MCF 10A (cell line): Measurements from ENCODE around the gene LPO. TPM values are rescaled to one million over a fixed set of nuclear protein-coding genes. Genes with fewer than 3 reads are reported as not detected.

ENCODE experiments used
- BruUV-seq: library from RNA; stranded (reverse); fragments of 400-500 nt; replicated peaks from 2 replicates; lab custom pipeline; 2021; lab: Mats Ljungman, UMichigan
- CTCF ChIA-PET: fragments of 300-600 bp; sonication (Branson Sonifier 250); formaldehyde crosslinking; extraction: SDS; loops from one replicate; lab custom pipeline; 2021; ENCODE audit warnings: antibody characterized with exemption, inconsistent platforms; lab: Yijun Ruan, JAX
- POLR2A ChIA-PET: fragments of 300-600, 350-650 bp; sonication (Branson Sonifier 250); formaldehyde crosslinking; extraction: SDS; loops from one replicate; lab custom pipeline; 2020; ENCODE audit warnings: antibody characterized with exemption, inconsistent platforms; lab: Yijun Ruan, JAX
- DNase-seq: peaks from one replicate; pipeline ENCODE4 v3.0.0-alpha.2; 2018; ENCODE audit not compliant: unreplicated experiment
- H3K27ac Mint-ChIP-seq: one replicate; pipeline ENCODE4 v1.8.0; 2022; ENCODE audit warnings: mild to moderate bottlenecking, low read depth, mixed read lengths; ENCODE audit not compliant: unreplicated experiment
- H3K27me3 Mint-ChIP-seq: one replicate; pipeline ENCODE4 v1.8.0; 2022; ENCODE audit warnings: mixed read lengths; ENCODE audit not compliant: insufficient read depth, unreplicated experiment
- H3K36me3 Mint-ChIP-seq: one replicate; pipeline ENCODE4 v1.8.0; 2022; ENCODE audit warnings: mild to moderate bottlenecking, moderate library complexity, mixed read lengths; ENCODE audit not compliant: insufficient read depth, unreplicated experiment
- H3K4me1 Mint-ChIP-seq: one replicate; pipeline ENCODE4 v1.8.0; 2022; ENCODE audit warnings: mixed read lengths; ENCODE audit not compliant: insufficient read depth, unreplicated experiment
- H3K4me3 Mint-ChIP-seq: one replicate; pipeline ENCODE4 v1.8.0; 2022; ENCODE audit warnings: mild to moderate bottlenecking, moderate library complexity, mixed read lengths; ENCODE audit not compliant: unreplicated experiment
- H3K9me3 Mint-ChIP-seq: one replicate; pipeline ENCODE4 v1.8.0; 2022; ENCODE audit warnings: mixed read lengths; ENCODE audit not compliant: unreplicated experiment
- CTCF ChIP-seq: fragments of 200-600 bp; IDR thresholded peaks from one replicate; pipeline ENCODE4 v1.8.0; 2022; ENCODE audit warnings: antibody characterized with exemption, mild to moderate bottlenecking; ENCODE audit not compliant: unreplicated experiment
- intact Hi-C: fragments of 100-400 bp; cut with micrococcal nuclease; formaldehyde crosslinking; loops from 2 replicates; pipeline ENCODE4 v1.14.1; 2022
- total RNA-seq: library from RNA; stranded (reverse); gene quantifications from 2 replicates; pipeline ENCODE4 v1.2.3, GENCODE V29; 2022

LPO gene
- total RNA-seq, 1 experiment from 2014 or later, result not detected

GRCh38 chr17:58275417-58275816 lies 37.0 kb downstream of the LPO start:
- no TSS peak for BruUV-seq
- no peaks in the 10 kb centered on the region for H3K4me1 Mint-ChIP-seq
- ChIA-PET CTCF (interaction anchor here (0.6 kb wide), 1 partner anchor 652 kb away, joined by 3 read pairs; no protein-coding TSS in a partner anchor), POLR2A (no interaction called here)
- DNase-seq, result no peak
- no peaks in the 10 kb centered on the region for H3K9me3 Mint-ChIP-seq
- no peak overlapping the region for H3K27ac Mint-ChIP-seq
- no peak overlapping the region for H3K4me3 Mint-ChIP-seq
- no peak for TF ChIP-seq CTCF
- intact Hi-C loops, result no loop called here
- H3K27me3 Mint-ChIP-seq, result peaks cover 31% of the 10 kb centered on the region
- no peaks in the 10 kb centered on the region for H3K36me3 Mint-ChIP-seq

GRCh38 chr17:58276423-58276822 lies 38.0 kb downstream of the LPO start:
- ChIA-PET CTCF (no interaction called here), POLR2A (interaction anchor here (0.6 kb wide), 1 partner anchor 141 kb away, joined by 6 read pairs; no protein-coding TSS in a partner anchor)
- no peak overlapping the region for H3K27ac Mint-ChIP-seq
- intact Hi-C loops, result no loop called here
- no peaks in the 10 kb centered on the region for H3K9me3 Mint-ChIP-seq
- no peaks in the 10 kb centered on the region for H3K36me3 Mint-ChIP-seq
- BruUV-seq, result no TSS peak
- H3K4me3 Mint-ChIP-seq, result no peak overlapping the region
- H3K4me1 Mint-ChIP-seq, result no peaks in the 10 kb centered on the region
- H3K27me3 Mint-ChIP-seq, result peaks cover 35% of the 10 kb centered on the region
- TF ChIP-seq CTCF, result no peak
- DNase-seq, result no peak

GRCh38 chr17:58277107-58277801 lies 38.9 kb downstream of the LPO start:
- no peaks in the 10 kb centered on the region for H3K9me3 Mint-ChIP-seq
- H3K27me3 Mint-ChIP-seq, result peaks cover 35% of the 10 kb centered on the region
- H3K27ac Mint-ChIP-seq, result no peak overlapping the region
- H3K4me3 Mint-ChIP-seq, result no peak overlapping the region
- ChIA-PET CTCF (interaction anchor here (0.6 kb wide), 1 partner anchor 10 kb away, joined by 3 read pairs; no protein-coding TSS in a partner anchor), POLR2A (no interaction called here)
- peak; percentile 9 for DNase-seq
- intact Hi-C loops, result no loop called here
- TF ChIP-seq CTCF, result no peak
- H3K4me1 Mint-ChIP-seq, result no peaks in the 10 kb centered on the region
- BruUV-seq, result no TSS peak
- H3K36me3 Mint-ChIP-seq, result no peaks in the 10 kb centered on the region

GRCh38 chr17:58277802-58278595 lies 39.6 kb downstream of the LPO start:
- TF ChIP-seq CTCF, result no peak
- H3K27me3 Mint-ChIP-seq, result peaks cover 35% of the 10 kb centered on the region
- H3K27ac Mint-ChIP-seq, result no peak overlapping the region
- H3K4me3 Mint-ChIP-seq, result no peak overlapping the region
- POLR2A ChIA-PET, result interaction anchor here (0.6 kb wide), 1 partner anchor 67 kb away, joined by 3 read pairs; no protein-coding TSS in a partner anchor
- H3K4me1 Mint-ChIP-seq, result no peaks in the 10 kb centered on the region
- no TSS peak for BruUV-seq
- no peak for DNase-seq
- intact Hi-C loops, result no loop called here
- no peaks in the 10 kb centered on the region for H3K9me3 Mint-ChIP-seq
- no peaks in the 10 kb centered on the region for H3K36me3 Mint-ChIP-seq
- CTCF ChIA-PET, result interaction anchor here (0.6 kb wide), 1 partner anchor 11 kb away, joined by 3 read pairs; no protein-coding TSS in a partner anchor
